Stimulated activated CD4-positive, alpha-beta T cell treated with anti-CD3 and anti-CD28 coated beads, Interleukin-2, amount 100 ng/mL, for 24 hours (primary cell): ENCODE measurements around the gene IFI27L2.
A peak's percentile ranks its signal among the peaks of the same experiment; 100 is the strongest.

Experiments used
- DNase-seq, 2 donors: peaks; one replicate each; pipeline ENCODE4 v3.0.0-alpha.2; 2020

IFI27L2 gene

GRCh38 chr14:94098326-94098992 is 30.9 kb downstream of the IFI27L2 start:
- no peak for DNase-seq

GRCh38 chr14:94097091-94097490 is 32.3 kb downstream of the IFI27L2 start:
- no peak for DNase-seq

GRCh38 chr14:94093418-94093817 is 36.0 kb downstream of the IFI27L2 start:
- DNase-seq: no peak

GRCh38 chr14:94089479-94089878 is 39.9 kb downstream of the IFI27L2 start:
- no peak for DNase-seq

- no peak for DNase-seq
Observed at GRCh38 chr14:94088516-94088915, 40.9 kb downstream of the IFI27L2 start.

- DNase-seq: no peak
Observed at GRCh38 chr14:94087891-94088290, 41.5 kb downstream of the IFI27L2 start.

GRCh38 chr14:94081386-94081820 is 48.0 kb downstream of the IFI27L2 start:
- DNase-seq: no peak

GRCh38 chr14:94080621-94081385 is 48.6 kb downstream of the IFI27L2 start, which contains the start of the genes DDX24 and IFI27L1:
TSS of gene DDX24 (minus strand) at chr14:94081202. CDS start at chr14:94079742, 1,460 bp downstream.
TSS of gene IFI27L1 (plus strand) at chr14:94081310. CDS start at chr14:94096938, 15,628 bp downstream.
- peak; percentile 97 to 98 for DNase-seq

- no peak for DNase-seq
Observed at GRCh38 chr14:94079891-94080620, 49.3 kb downstream of the IFI27L2 start.

- no peak for DNase-seq
Observed at GRCh38 chr14:94077823-94078222, 51.6 kb downstream of the IFI27L2 start.
